SU-DHL-6 (cell line): ENCODE results near the gene PRKAR1B.

Experiments used
- H2AFZ ChIP-seq: fragments of 200-600 bp; sonication (generic); 2 replicates; pipeline ENCODE4 v1.6.1; 2014; ENCODE audit warnings: low read depth, mild to moderate bottlenecking, moderate library complexity, mixed read lengths, antibody characterized with exemption, low read length; ENCODE audit not compliant: severe bottlenecking
- H3F3A ChIP-seq: fragments of 200-600 bp; shearing (Covaris generic); 2 replicates; pipeline ENCODE4 v1.6.0; 2016; ENCODE audit warnings: antibody characterized with exemption, mild to moderate bottlenecking; ENCODE audit not compliant: insufficient read depth
- H3K27ac ChIP-seq: fragments of 200-600 bp; sonication (generic); 2 replicates; pipeline ENCODE4 v1.5.1; 2016; ENCODE audit warnings: low read depth, mild to moderate bottlenecking, low read length, moderate library complexity, mixed read lengths
- H3K27me3 ChIP-seq: fragments of 200-600 bp; sonication (generic), shearing (Covaris generic); 2 replicates; pipeline ENCODE4 v1.6.0; 2014; ENCODE audit warnings: mild to moderate bottlenecking, low read length
- H3K36me3 ChIP-seq: fragments of 200-600 bp; sonication (generic); 2 replicates; pipeline ENCODE4 v1.6.1; 2014; ENCODE audit warnings: mild to moderate bottlenecking, low read length, mixed read lengths
- H3K4me2 ChIP-seq: fragments of 300-600, 200-600 bp; shearing (Covaris generic), sonication (generic); 2 replicates; pipeline ENCODE4 v1.6.0; 2014; ENCODE audit warnings: low read length, low read depth, mild to moderate bottlenecking; ENCODE audit not compliant: poor library complexity, severe bottlenecking
- H3K4me3 ChIP-seq: fragments of 200-600 bp; sonication (generic); 2 replicates; pipeline ENCODE4 v1.5.1; 2014; ENCODE audit warnings: antibody characterized with exemption, low read length, mild to moderate bottlenecking, mixed read lengths; ENCODE audit not compliant: insufficient read depth, poor library complexity, severe bottlenecking
- H3K79me2 ChIP-seq: fragments of 200-600 bp; sonication (generic); 2 replicates; pipeline ENCODE4 v1.6.1; 2014; ENCODE audit warnings: mild to moderate bottlenecking, low read length, moderate library complexity; ENCODE audit not compliant: insufficient read depth
- H3K9ac ChIP-seq: fragments of 200-600 bp; sonication (generic); 2 replicates; pipeline ENCODE4 v1.7.0; 2014; ENCODE audit warnings: mild to moderate bottlenecking, low read length
- H3K9me2 ChIP-seq: fragments of 200-600 bp; sonication (generic); replicated peaks from 2 replicates; pipeline ENCODE4 v1.6.1; 2014; ENCODE audit warnings: low read length; ENCODE audit not compliant: insufficient read depth
- H3K9me3 ChIP-seq: fragments of 200-600 bp; sonication (generic); 2 replicates; pipeline ENCODE4 v1.6.1; 2014; ENCODE audit warnings: low read length, mixed read lengths; ENCODE audit not compliant: insufficient read depth
- H4K20me1 ChIP-seq: fragments of 200-600 bp; sonication (generic); 2 replicates; pipeline ENCODE4 v1.6.1; 2014; ENCODE audit warnings: low read depth, mild to moderate bottlenecking, antibody characterized with exemption, low read length, moderate library complexity, mixed read lengths
- CTCF ChIP-seq: fragments of 200-600 bp; sonication (generic); IDR thresholded peaks from one replicate; pipeline ENCODE4 v1.5.1; 2017; ENCODE audit warnings: antibody characterized with exemption, mild to moderate bottlenecking, low read length, moderate library complexity; ENCODE audit not compliant: insufficient read depth, poor library complexity, severe bottlenecking
- EZH2phosphoT487 ChIP-seq: fragments of 200-600 bp; sonication (generic), shearing (Covaris generic); conservative IDR thresholded peaks from 2 replicates; pipeline ENCODE4 v1.6.1; 2018; ENCODE audit warnings: mild to moderate bottlenecking, antibody characterized with exemption, low read length, moderate library complexity, mixed read lengths

The PRKAR1B gene

DNA sequence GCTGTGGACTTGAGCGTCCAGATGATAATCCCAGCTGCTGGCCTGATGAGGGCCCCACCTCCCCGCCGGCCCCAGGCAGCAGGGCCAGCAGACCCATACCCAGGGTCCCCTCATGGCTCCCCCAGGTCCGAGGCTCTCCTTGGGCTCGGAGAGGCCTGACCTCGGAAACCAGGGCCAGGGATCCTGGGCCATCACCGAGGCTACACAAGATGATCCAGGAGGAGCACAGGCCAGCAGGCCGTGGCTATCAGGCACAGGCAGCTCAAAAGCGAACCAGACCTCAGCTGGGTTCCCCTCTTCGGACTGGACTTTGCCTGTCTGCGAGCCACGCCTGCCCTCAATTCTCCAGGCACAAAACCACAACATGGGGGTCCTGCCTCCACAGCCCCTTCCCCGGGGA lies 224.8 kb downstream of the PRKAR1B start:
- Histone ChIP-seq H3K9me3 (no peaks in the 10 kb centered on the region), H3K27me3 (no peaks in the 10 kb centered on the region), H3K9me2 (no peaks in the 10 kb centered on the region), H3K36me3 (no peaks in the 10 kb centered on the region), H3K4me2 (no peak overlapping the region), H3K9ac (no peak overlapping the region), H3K79me2 (no peaks in the 10 kb centered on the region), H3K4me3 (no peak overlapping the region), H3F3A (no peaks in the 10 kb centered on the region), H3K27ac (no peak overlapping the region), H4K20me1 (no peaks in the 10 kb centered on the region), H2AFZ (no peak overlapping the region)
- TF ChIP-seq EZH2phosphoT487 (no peak), CTCF (no peak)

DNA sequence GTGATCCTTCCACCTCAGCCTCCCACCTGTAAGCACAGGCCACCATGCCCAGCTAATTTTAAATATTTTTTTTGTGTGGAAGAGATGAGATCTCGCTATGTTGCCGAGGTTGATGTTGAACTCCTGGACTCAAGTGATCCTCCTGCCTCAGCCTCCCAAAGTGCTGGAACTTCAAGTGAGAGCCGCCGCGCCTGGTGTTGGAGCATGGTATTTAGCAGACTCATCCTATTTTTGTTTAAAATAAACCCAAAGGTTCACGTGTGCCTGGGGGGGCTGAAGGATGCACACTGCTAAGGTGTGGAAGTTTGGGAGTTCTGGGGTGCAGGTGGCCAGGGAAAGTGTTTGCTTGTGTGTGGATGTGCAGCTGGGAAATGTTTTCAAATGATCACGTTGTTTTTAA lies 225.6 kb downstream of the PRKAR1B start:
- Histone ChIP-seq H3K36me3 (no peaks in the 10 kb centered on the region), H3K27me3 (no peaks in the 10 kb centered on the region), H2AFZ (no peak overlapping the region), H3K9ac (no peak overlapping the region), H4K20me1 (no peaks in the 10 kb centered on the region), H3K9me3 (no peaks in the 10 kb centered on the region), H3K27ac (no peak overlapping the region), H3F3A (no peaks in the 10 kb centered on the region), H3K79me2 (no peaks in the 10 kb centered on the region), H3K4me3 (no peak overlapping the region), H3K4me2 (no peak overlapping the region), H3K9me2 (no peaks in the 10 kb centered on the region)
- TF ChIP-seq CTCF (no peak), EZH2phosphoT487 (no peak)

- H3K27ac ChIP-seq = no peak overlapping the region
- H2AFZ ChIP-seq = no peak overlapping the region
- H3K79me2 ChIP-seq = no peaks in the 10 kb centered on the region
- no peaks in the 10 kb centered on the region for H4K20me1 ChIP-seq
- H3F3A ChIP-seq = no peaks in the 10 kb centered on the region
- no peaks in the 10 kb centered on the region for H3K9me3 ChIP-seq
- no peak overlapping the region for H3K4me3 ChIP-seq
- H3K9ac ChIP-seq = no peak overlapping the region
- TF ChIP-seq EZH2phosphoT487 = no peak
- TF ChIP-seq CTCF = no peak
- H3K36me3 ChIP-seq = no peaks in the 10 kb centered on the region
- H3K27me3 ChIP-seq = no peaks in the 10 kb centered on the region
- H3K9me2 ChIP-seq = no peaks in the 10 kb centered on the region
- H3K4me2 ChIP-seq = no peak overlapping the region
Observed at GRCh38 chr7:500521-501420, 226.3 kb downstream of the PRKAR1B start.
